H1 (cell line): ENCODE data around the gene PTTG1IP2. TPM values are rescaled to one million over a fixed set of nuclear protein-coding genes. Genes with fewer than 3 reads are reported as not detected.

Experiments used
- CTCF ChIA-PET: fragments of 300-600 bp; sonication (Branson Sonifier 250); formaldehyde crosslinking; loops from one replicate; lab custom pipeline; 2021; ENCODE audit not compliant: partially characterized antibody; lab: Charles Lee
- POLR2A ChIA-PET: fragments of 300-600 bp; sonication (Branson Sonifier 250); formaldehyde crosslinking; loops from one replicate; lab custom pipeline; 2021; ENCODE audit warnings: inconsistent platforms; ENCODE audit not compliant: partially characterized antibody; lab: Charles Lee
- DNase-seq, 2 experiments: peaks; one replicate each; pipeline versions ENCODE4 v3.0.0 to v3.0.0-alpha.2; 2010 to 2022; ENCODE audit warnings: low spot score in 2 of 2, low read depth in 1 of 2, mixed read lengths in 1 of 2
- FAIRE-seq: peaks from 2 replicates; lab custom pipeline; 2011; peaks lifted over from hg19 to GRCh38; lab: Jason Lieb, UNC
- H2AFZ ChIP-seq: 2 replicates; pipeline ENCODE4 v1.8.1; 2012; ENCODE audit warnings: low read length, inconsistent platforms
- H2AK5ac ChIP-seq: 2 replicates; pipeline ENCODE4 v1.6.1; 2013; ENCODE audit warnings: low read depth, low read length
- H2BK120ac ChIP-seq: replicated peaks from 2 replicates; pipeline ENCODE3; 2013; ENCODE audit warnings: low read depth, low read length, inconsistent platforms
- H2BK12ac ChIP-seq: 2 replicates; pipeline ENCODE4 v1.6.1; 2013; ENCODE audit warnings: low read depth, low read length
- H2BK15ac ChIP-seq: 2 replicates; pipeline ENCODE4 v1.6.1; 2013; ENCODE audit warnings: low read length
- H2BK20ac ChIP-seq: 2 replicates; pipeline ENCODE4 v1.6.1; 2013; ENCODE audit warnings: low read length
- H2BK5ac ChIP-seq: 2 replicates; pipeline ENCODE4 v1.6.1; 2013; ENCODE audit warnings: low read depth, low read length
- H3K14ac ChIP-seq: 2 replicates; pipeline ENCODE4 v1.6.1; 2013; ENCODE audit warnings: inconsistent platforms; ENCODE audit not compliant: insufficient read length
- H3K18ac ChIP-seq: 2 replicates; pipeline ENCODE4 v1.6.1; 2013; ENCODE audit warnings: low read length; ENCODE audit errors: extremely low read depth
- H3K23ac ChIP-seq: 2 replicates; pipeline ENCODE4 v1.6.1; 2013; ENCODE audit warnings: inconsistent platforms; ENCODE audit not compliant: insufficient read length
- H3K23me2 ChIP-seq: 2 replicates; pipeline ENCODE4 v1.6.1; 2013; ENCODE audit warnings: low read depth, low read length
- H3K27ac ChIP-seq: 2 replicates; pipeline ENCODE4 v1.6.1; 2011; ENCODE audit warnings: low read depth, low read length, inconsistent platforms
- H3K27me3 ChIP-seq, 4 experiments: replicated peaks in 1 of 4; 1 replicate in 1 of 4; 2 replicates in 3 of 4; pipeline versions ENCODE4 v1.6.1 to v1.8.1; 2011 to 2013; ENCODE audit warnings: low read length in 3 of 4, mild to moderate bottlenecking in 3 of 4, inconsistent platforms in 2 of 4, mixed read lengths in 2 of 4, moderate library complexity in 1 of 4; ENCODE audit not compliant: control insufficient read depth in 3 of 4, insufficient read depth in 3 of 4; ENCODE audit errors: extremely low read depth in 1 of 4
- H3K36me3 ChIP-seq, 4 experiments: 2 replicates each; pipeline versions ENCODE4 v1.6.1 to v1.8.1; 2011 to 2013; ENCODE audit warnings: mild to moderate bottlenecking in 4 of 4, low read length in 3 of 4, moderate library complexity in 2 of 4, control low read depth in 1 of 4, inconsistent platforms in 1 of 4; ENCODE audit not compliant: insufficient read depth in 4 of 4, control insufficient read depth in 2 of 4
- H3K4ac ChIP-seq: replicated peaks from 2 replicates; pipeline ENCODE3; 2013; ENCODE audit warnings: low read length, low read depth, mixed read lengths, inconsistent platforms; ENCODE audit not compliant: insufficient read length
- H3K4me1 ChIP-seq, 4 experiments: replicated peaks in 1 of 4; 1 replicate in 1 of 4; 2 replicates in 3 of 4; pipeline versions ENCODE4 v1.6.1 to v1.8.1; 2011 to 2013; ENCODE audit warnings: low read length in 3 of 4, inconsistent platforms in 2 of 4, mixed read lengths in 1 of 4; ENCODE audit not compliant: insufficient read depth in 4 of 4, control insufficient read depth in 3 of 4
- H3K4me2 ChIP-seq, 2 experiments: 2 replicates each; pipeline versions ENCODE4 v1.6.1 to v1.8.1; 2011 to 2013; ENCODE audit warnings: low read depth in 2 of 2, low read length in 2 of 2, control low read depth in 1 of 2, inconsistent platforms in 1 of 2, mild to moderate bottlenecking in 1 of 2; ENCODE audit not compliant: insufficient read depth in 1 of 2
- H3K4me3 ChIP-seq, 4 experiments: fragments of 200-600, 300-600 bp in 1 of 4; sonication (generic), shearing (Covaris generic), sonication (Bioruptor Twin) in 1 of 4; 2 replicates each; pipeline versions ENCODE4 v1.5.1 to v1.8.1; 2011 to 2016; ENCODE audit warnings: low read length in 4 of 4, low read depth in 3 of 4, control low read depth in 2 of 4, inconsistent platforms in 2 of 4, mild to moderate bottlenecking in 2 of 4, mixed read lengths in 1 of 4, moderate library complexity in 1 of 4; ENCODE audit not compliant: insufficient read depth in 2 of 4; ENCODE audit errors: extremely low read depth in 1 of 4
- H3K56ac ChIP-seq: replicated peaks from 2 replicates; pipeline ENCODE3; 2013; ENCODE audit warnings: low read depth, mild to moderate bottlenecking, mixed read lengths, low read length, inconsistent platforms; ENCODE audit not compliant: insufficient read length
- H3K79me1 ChIP-seq: 2 replicates; pipeline ENCODE4 v1.6.1; 2013; ENCODE audit warnings: low read depth, low read length, control low read depth
- H3K79me2 ChIP-seq, 2 experiments: 2 replicates each; pipeline versions ENCODE4 v1.6.1 to v1.8.1; 2012 to 2013; ENCODE audit warnings: low read length in 2 of 2, mild to moderate bottlenecking in 2 of 2, inconsistent platforms in 1 of 2; ENCODE audit not compliant: insufficient read depth in 2 of 2, control insufficient read depth in 1 of 2
- H3K9ac ChIP-seq, 4 experiments: replicated peaks in 1 of 4; 1 replicate in 1 of 4; 2 replicates in 3 of 4; pipeline versions ENCODE4 v1.6.1 to v1.8.1; 2011 to 2013; ENCODE audit warnings: low read depth in 3 of 4, low read length in 3 of 4, control low read depth in 2 of 4, mild to moderate bottlenecking in 2 of 4, moderate library complexity in 2 of 4, inconsistent platforms in 1 of 4; ENCODE audit errors: extremely low read depth in 1 of 4
- H3K9me3 ChIP-seq, 2 experiments: 2 replicates each; pipeline versions ENCODE4 v1.6.1 to v1.8.1; 2012 to 2013; ENCODE audit warnings: mild to moderate bottlenecking in 2 of 2, moderate library complexity in 2 of 2, control low read depth in 1 of 2, inconsistent platforms in 1 of 2, low read depth in 1 of 2, low read length in 1 of 2, mixed read lengths in 1 of 2; ENCODE audit not compliant: insufficient read depth in 2 of 2
- H4K20me1 ChIP-seq, 2 experiments: replicated peaks in 1 of 2; 2 replicates each; pipeline versions ENCODE3 to v1.8.1; 2011 to 2013; ENCODE audit warnings: inconsistent platforms in 2 of 2, low read length in 2 of 2, mild to moderate bottlenecking in 1 of 2; ENCODE audit not compliant: insufficient read depth in 2 of 2, control insufficient read depth in 1 of 2
- H4K5ac ChIP-seq: 2 replicates; pipeline ENCODE4 v1.6.1; 2013; ENCODE audit warnings: low read length, low read depth, mixed read lengths, inconsistent platforms; ENCODE audit not compliant: insufficient read length
- H4K8ac ChIP-seq: 2 replicates; pipeline ENCODE4 v1.8.0; 2013; ENCODE audit warnings: mild to moderate bottlenecking, moderate library complexity, low read length, inconsistent platforms; ENCODE audit not compliant: insufficient read depth; ENCODE audit errors: extremely low read depth
- H4K91ac ChIP-seq: replicated peaks from 2 replicates; pipeline ENCODE3; 2013; ENCODE audit warnings: low read length, mixed read lengths, inconsistent platforms; ENCODE audit not compliant: insufficient read length
- TAF7 ChIP-seq: optimal IDR thresholded peaks from 2 replicates; pipeline ENCODE3; 2011; ENCODE audit warnings: low read depth, mild to moderate bottlenecking, inconsistent platforms, low read length, moderate library complexity, borderline replicate concordance
- WGBS, 2 experiments: shearing (Covaris generic) in 1 of 2; methylation state at CpG; one replicate each; pipeline versions ENCODE4 v1.1.6 to v1.1.7; 2013 to 2015; ENCODE audit warnings: low lambda C conversion rate in 2 of 2, mixed read lengths in 2 of 2, inconsistent platforms in 1 of 2, low coverage in 1 of 2, missing lambda C conversion rate in 1 of 2; ENCODE audit not compliant: insufficient replicate concordance in 2 of 2, insufficient coverage in 1 of 2, insufficient read length in 1 of 2; ENCODE audit errors: extremely low coverage in 1 of 2, missing lambda C conversion rate in 1 of 2; 5-methylcytosine and 5-hydroxymethylcytosine counted together
- polyA plus RNA-seq, 7 experiments: library from polyadenylated mRNA; depleted of rRNA in 3 of 7; stranded (reverse) in 5 of 7; unstranded in 2 of 7; fragments of >200 nt in 5 of 7; fragments of 200-250 nt in 2 of 7; gene quantifications; 1 replicate in 5 of 7; 2 replicates in 1 of 7; 4 replicates in 1 of 7; pipeline versions ENCODE4 v1.2.1 to v1.2.3, GENCODE V29; 2011 to 2013; ENCODE audit warnings: missing spikeins in 2 of 7, mixed read lengths in 2 of 7
- total RNA-seq: library from RNA; stranded (reverse); fragmentation: NEBNext Ultra II Directional; extraction: Animal tissue kit (Norgen Biotek cat#: 25700); gene quantifications from 2 replicates; pipeline ENCODE4 v1.2.1, GENCODE V29; 2021

PTTG1IP2 gene
- total and polyA plus RNA-seq, 2 of the 8 experiments (the other 6 are each of a cell fraction or from before 2014, with no cell fraction given): not detected

- TF ChIP-seq TAF7: no peak
Observed at GRCh38 chr7:90560730-90561129, 91.3 kb downstream of the PTTG1IP2 start.

More at GRCh38 chr7:90560730-90561129, 91.3 kb downstream of the PTTG1IP2 start:
- H3K18ac ChIP-seq: no peak overlapping the region
- ChIA-PET CTCF (interaction anchor here (0.7 kb wide), 1 partner anchor 37 kb away, joined by 3 read pairs; no protein-coding TSS in a partner anchor), POLR2A (no interaction called here)
- no peak overlapping the region for H2BK15ac ChIP-seq
- H3K23ac ChIP-seq: no peak overlapping the region
- H3K4ac ChIP-seq: no peak overlapping the region
- no peak overlapping the region for H2BK20ac ChIP-seq
- H3K79me1 ChIP-seq: no peaks in the 10 kb centered on the region
- H3K14ac ChIP-seq: no peak overlapping the region
- H3K23me2 ChIP-seq: no peaks in the 10 kb centered on the region
- H3K9ac ChIP-seq: no peak overlapping the region
- no peaks in the 10 kb centered on the region for H3K4me1 ChIP-seq
- no peak overlapping the region for H2AK5ac ChIP-seq
- WGBS, 2 experiments: 81% methylated on average over 1 of the region's 1 CpG; no CpG with 5 or more reads in 1 of the 2 experiments
- no peak overlapping the region for H2BK120ac ChIP-seq
- H4K20me1 ChIP-seq: no peaks in the 10 kb centered on the region
- H4K91ac ChIP-seq: no peak overlapping the region
- no peak overlapping the region for H3K27ac ChIP-seq
- H3K56ac ChIP-seq: no peak overlapping the region
- H3K79me2 ChIP-seq: no peaks in the 10 kb centered on the region
- H3K9me3 ChIP-seq: no peaks in the 10 kb centered on the region
- H3K4me3 ChIP-seq: no peak overlapping the region
- FAIRE-seq (no peak), DNase-seq (no peak)
- H3K4me2 ChIP-seq: no peak overlapping the region
- H4K5ac ChIP-seq: no peak overlapping the region
- no peak overlapping the region for H4K8ac ChIP-seq
- no peak overlapping the region for H2BK5ac ChIP-seq
- H2BK12ac ChIP-seq: no peak overlapping the region
- no peaks in the 10 kb centered on the region for H3K27me3 ChIP-seq
- H2AFZ ChIP-seq: no peak overlapping the region
- no peaks in the 10 kb centered on the region for H3K36me3 ChIP-seq

Other genes with a start within 250 kb of the PTTG1IP2 start
- 3.2 and 3.8 TPM in 2 replicates for gene CFAP69, start 224.5 kb upstream of the PTTG1IP2 start, total RNA-seq
- gene CFAP69, start 224.5 kb upstream of the PTTG1IP2 start, polyA plus RNA-seq (2011; rRNA removed): 1.00 and 1.0 TPM in 2 replicates
- gene FAM237B, start 148.3 kb upstream of the PTTG1IP2 start, total RNA-seq: not detected in 2 replicates
- not detected in 2 replicates for gene FAM237B, start 148.3 kb upstream of the PTTG1IP2 start, polyA plus RNA-seq (2011; rRNA removed)
- 21.2 and 25.0 TPM in 2 replicates for gene GTPBP10, start 122.9 kb upstream of the PTTG1IP2 start, total RNA-seq
- 3.3 and 4.4 TPM in 2 replicates for gene GTPBP10, start 122.9 kb upstream of the PTTG1IP2 start, polyA plus RNA-seq (2011; rRNA removed)
- gene CLDN12, start 66.2 kb upstream of the PTTG1IP2 start, total RNA-seq: 47.3 and 49.2 TPM in 2 replicates
- gene CLDN12, start 66.2 kb upstream of the PTTG1IP2 start, polyA plus RNA-seq (2011; rRNA removed): 124 and 127 TPM in 2 replicates
- gene CDK14, start 126.7 kb downstream of the PTTG1IP2 start, total RNA-seq: 47.3 and 48.8 TPM in 2 replicates
- gene CDK14, start 126.7 kb downstream of the PTTG1IP2 start, polyA plus RNA-seq (2011; rRNA removed): 3.1 and 5.5 TPM in 2 replicates